Naive thymus-derived CD8-positive, alpha-beta T cell (primary cell): ENCODE results near the gene PLEKHG2. TPM values are rescaled to one million over a fixed set of nuclear protein-coding genes. Genes with fewer than 3 reads are reported as not detected.
A peak's percentile ranks its signal among the peaks of the same experiment; 100 is the strongest.
"Not testable (repeated sequence)": the region's sequence is repeated elsewhere in the genome, so short reads cannot be mapped to it uniquely, and the experiment has no call there.

ENCODE experiments used
- ATAC-seq, 2 donors: fragments of 150-1000 bp; cut with Tn5 transposase in 1 of 2; sonication (Bioruptor Pico), chemical (Tn5 transposase) in 1 of 2; 1 replicate in 1 of 2; 2 replicates in 1 of 2; pipeline ENCODE4 v1.10.0; 2021; ENCODE audit warnings: mild to moderate bottlenecking in 2 of 2, moderate library complexity in 2 of 2
- POLR2A ChIA-PET: fragments of 350-600 bp; sonication (Branson Sonifier 250); formaldehyde crosslinking; loops from one replicate; lab custom pipeline; 2021; ENCODE audit warnings: antibody characterized with exemption; lab: Charles Lee
- DNase-seq, 10 donors: peaks; one replicate each; pipeline versions ENCODE4 v3.0.0 to v3.0.0-alpha.2; 2020 to 2022
- H3K27ac Mint-ChIP-seq, 10 donors: one replicate each; pipeline ENCODE4 v1.8.0; 2020 to 2022; ENCODE audit warnings: mild to moderate bottlenecking in 10 of 10, mixed read lengths in 10 of 10, moderate library complexity in 4 of 10, inconsistent platforms in 1 of 10
- H3K27me3 Mint-ChIP-seq, 5 donors: one replicate each; pipeline ENCODE4 v1.8.0; 2021 to 2022; ENCODE audit warnings: mixed read lengths in 5 of 5
- H3K36me3 Mint-ChIP-seq, 3 donors: one replicate each; pipeline ENCODE4 v1.8.0; 2020 to 2022; ENCODE audit warnings: mixed read lengths in 3 of 3, mild to moderate bottlenecking in 2 of 3, inconsistent platforms in 1 of 3
- H3K4me1 Mint-ChIP-seq, 4 donors: one replicate each; pipeline ENCODE4 v1.8.0; 2021 to 2022; ENCODE audit warnings: mixed read lengths in 4 of 4
- H3K4me3 Mint-ChIP-seq, 10 donors: one replicate each; pipeline ENCODE4 v1.8.0; 2020 to 2022; ENCODE audit warnings: mild to moderate bottlenecking in 10 of 10, mixed read lengths in 10 of 10, moderate library complexity in 6 of 10, inconsistent platforms in 1 of 10
- H3K9me3 Mint-ChIP-seq, 9 donors: one replicate each; pipeline ENCODE4 v1.8.0; 2020 to 2022; ENCODE audit warnings: mixed read lengths in 9 of 9, mild to moderate bottlenecking in 3 of 9, inconsistent platforms in 1 of 9, moderate library complexity in 1 of 9
- polyA plus RNA-seq, 3 donors: library from polyadenylated mRNA; unstranded; fragments of 300-500 nt; fragmentation: Illumina TruSeq; gene quantifications; one replicate each; pipeline ENCODE4 v1.2.3, GENCODE V29; 2021
- total RNA-seq, 8 experiments: library from RNA in 2 of 8; stranded (reverse) in 2 of 8; gene quantifications; one replicate each; pipeline ENCODE4 v1.2.3 and lab custom pipeline; 2021 to 2026

The PLEKHG2 gene
- total and polyA plus RNA-seq, 5 experiments from 2014 or later = 4.2 to 23.8 (median 5.0) TPM

GRCh38 chr19:39379366-39379765 lies 33.1 kb upstream of the PLEKHG2 start:
- H3K4me1 Mint-ChIP-seq, H3K27me3 Mint-ChIP-seq, ATAC-seq, DNase-seq, H3K4me3 Mint-ChIP-seq, POLR2A ChIA-PET, H3K9me3 Mint-ChIP-seq: not testable (repeated sequence)
- peaks cover 0 to 88% (median 18%) of the 10 kb centered on the region in 3 donors for H3K36me3 Mint-ChIP-seq
- H3K27ac Mint-ChIP-seq = peak overlapping the region in 3 of 10 donors; percentile 45 to 70 (median 63)

- Mint-ChIP-seq H3K27ac (peak overlapping the region in 1 of 10 donors; percentile 6), H3K9me3 (no peaks in the 10 kb centered on the region), H3K4me3 (no peak overlapping the region), H3K36me3 (peaks cover 0 to 87% (median 18%) of the 10 kb centered on the region in 3 donors), H3K4me1 (peaks cover 0 to 6% (median under 1%) of the 10 kb centered on the region in 4 donors), H3K27me3 (no peaks in the 10 kb centered on the region)
- no peak for ATAC-seq
- no peak for DNase-seq
- POLR2A ChIA-PET = no interaction called here
Measured at GRCh38 chr19:39379865-39380396, 32.5 kb upstream of the PLEKHG2 start.

GRCh38 chr19:39380521-39381502 lies 31.7 kb upstream of the PLEKHG2 start:
- POLR2A ChIA-PET = interaction anchor here (0.6 kb wide), 1 partner anchor 129 kb away, joined by 3 read pairs; no protein-coding TSS in a partner anchor
- DNase-seq (no peak), ATAC-seq (no peak)
- Mint-ChIP-seq H3K27ac (peak overlapping the region in 6 of 10 donors; percentile 1 to 46 (median 32)), H3K4me1 (peaks cover 0 to 9% (median 3%) of the 10 kb centered on the region in 4 donors), H3K9me3 (no peaks in the 10 kb centered on the region), H3K4me3 (peak overlapping the region in 1 of 10 donors; percentile 11), H3K27me3 (no peaks in the 10 kb centered on the region), H3K36me3 (peaks cover 0 to 86% (median 20%) of the 10 kb centered on the region in 3 donors)

- DNase-seq (no peak), ATAC-seq (no peak)
- peaks cover 3 to 14% (median 6%) of the 10 kb centered on the region in 4 donors for H3K4me1 Mint-ChIP-seq
- no peaks in the 10 kb centered on the region for H3K9me3 Mint-ChIP-seq
- peaks cover 0 to 87% (median 23%) of the 10 kb centered on the region in 3 donors for H3K36me3 Mint-ChIP-seq
- POLR2A ChIA-PET = no interaction called here
- peak overlapping the region in 4 of 10 donors; percentile 29 to 83 (median 44) for H3K27ac Mint-ChIP-seq
- H3K4me3 Mint-ChIP-seq = no peak overlapping the region
- H3K27me3 Mint-ChIP-seq = no peaks in the 10 kb centered on the region
Measured at GRCh38 chr19:39381910-39382611, 30.4 kb upstream of the PLEKHG2 start.

- Mint-ChIP-seq H3K9me3 (no peaks in the 10 kb centered on the region), H3K27me3 (no peaks in the 10 kb centered on the region), H3K4me1 (peaks cover 3 to 16% (median 7%) of the 10 kb centered on the region in 4 donors), H3K4me3 (no peak overlapping the region), H3K27ac (peak overlapping the region in 7 of 10 donors; percentile 2 to 83 (median 52)), H3K36me3 (peaks cover 0 to 85% (median 23%) of the 10 kb centered on the region in 3 donors)
- ATAC-seq (no peak), DNase-seq (no peak)
- POLR2A ChIA-PET = no interaction called here
Measured at GRCh38 chr19:39382991-39383828, 29.3 kb upstream of the PLEKHG2 start.

GRCh38 chr19:39384839-39385568 lies 27.5 kb upstream of the PLEKHG2 start:
- Mint-ChIP-seq H3K9me3 (no peaks in the 10 kb centered on the region), H3K27me3 (no peaks in the 10 kb centered on the region), H3K27ac (peak overlapping the region in 8 of 10 donors; percentile 56 to 91 (median 66)), H3K36me3 (peaks cover 0 to 82% (median 28%) of the 10 kb centered on the region in 3 donors), H3K4me3 (no peak overlapping the region), H3K4me1 (peaks cover 10 to 31% (median 15%) of the 10 kb centered on the region in 4 donors)
- DNase-seq (no peak), ATAC-seq (peak; percentile 22 to 25)
- POLR2A ChIA-PET = interaction anchor here (0.6 to 1.0 kb wide), 4 partner anchors 82 to 1482 kb away, joined by 3 read pairs; no protein-coding TSS in a partner anchor

GRCh38 chr19:39385629-39386411 lies 26.6 kb upstream of the PLEKHG2 start:
- Mint-ChIP-seq H3K36me3 (peaks cover 0 to 79% (median 25%) of the 10 kb centered on the region in 3 donors), H3K27ac (peak overlapping the region in 8 of 10 donors; percentile 20 to 91 (median 73)), H3K9me3 (no peaks in the 10 kb centered on the region), H3K27me3 (no peaks in the 10 kb centered on the region), H3K4me3 (no peak overlapping the region), H3K4me1 (peaks cover 13 to 36% (median 20%) of the 10 kb centered on the region in 4 donors)
- no peak for DNase-seq
- no peak for ATAC-seq
- POLR2A ChIA-PET = interaction anchor here (0.5 to 0.6 kb wide), 2 partner anchors 575 to 1328 kb away, joined by 3 to 4 read pairs; no protein-coding TSS in a partner anchor

GRCh38 chr19:39386557-39386956 lies 25.9 kb upstream of the PLEKHG2 start:
- Mint-ChIP-seq H3K27me3 (no peaks in the 10 kb centered on the region), H3K4me3 (peak overlapping the region in 2 of 10 donors; percentile 28 to 56), H3K27ac (peak overlapping the region in 3 of 10 donors; percentile 13 to 91 (median 86)), H3K36me3 (peaks cover 0 to 76% (median 19%) of the 10 kb centered on the region in 3 donors), H3K4me1 (peaks cover 16 to 40% (median 28%) of the 10 kb centered on the region in 4 donors), H3K9me3 (no peaks in the 10 kb centered on the region)
- DNase-seq (no peak), ATAC-seq (no peak)
- POLR2A ChIA-PET = interaction anchor here (0.5 kb wide), 1 partner anchor 576 kb away, joined by 4 read pairs; no protein-coding TSS in a partner anchor

GRCh38 chr19:39388657-39389056 lies 23.8 kb upstream of the PLEKHG2 start:
- POLR2A ChIA-PET = interaction anchor here (1.8 to 3.8 kb wide), 2 partner anchors 17 to 24 kb away, joined by 5 to 118 read pairs; partner anchors contain the start of genes PLEKHG2 and ZFP36
- no peak for ATAC-seq
- Mint-ChIP-seq H3K4me1 (peaks cover 14 to 46% (median 42%) of the 10 kb centered on the region in 4 donors), H3K36me3 (peaks cover 0 to 66% (median 19%) of the 10 kb centered on the region in 3 donors), H3K4me3 (peak overlapping the region in 5 of 10 donors; percentile 12 to 77 (median 23)), H3K27me3 (no peaks in the 10 kb centered on the region), H3K9me3 (no peaks in the 10 kb centered on the region), H3K27ac (peak overlapping the region in 9 of 10 donors; percentile 77 to 100 (median 99))
- DNase-seq = no peak
